GM23248 (cell line): ENCODE data around the gene POU4F2.

ENCODE experiments used
- EZH2 ChIP-seq: fragments of 200-600 bp; sonication (generic); IDR thresholded peaks from 2 replicates; pipeline ENCODE4 v1.6.1; 2018; ENCODE audit warnings: antibody characterized with exemption, mild to moderate bottlenecking; ENCODE audit not compliant: insufficient read depth, poor library complexity, severe bottlenecking
- EZH2phosphoT487 ChIP-seq: fragments of 200-600 bp; sonication (generic); IDR thresholded peaks from 2 replicates; pipeline ENCODE4 v1.6.1; 2018; ENCODE audit warnings: antibody characterized with exemption, moderate library complexity, mild to moderate bottlenecking, low read depth; ENCODE audit not compliant: insufficient read depth

DNA sequence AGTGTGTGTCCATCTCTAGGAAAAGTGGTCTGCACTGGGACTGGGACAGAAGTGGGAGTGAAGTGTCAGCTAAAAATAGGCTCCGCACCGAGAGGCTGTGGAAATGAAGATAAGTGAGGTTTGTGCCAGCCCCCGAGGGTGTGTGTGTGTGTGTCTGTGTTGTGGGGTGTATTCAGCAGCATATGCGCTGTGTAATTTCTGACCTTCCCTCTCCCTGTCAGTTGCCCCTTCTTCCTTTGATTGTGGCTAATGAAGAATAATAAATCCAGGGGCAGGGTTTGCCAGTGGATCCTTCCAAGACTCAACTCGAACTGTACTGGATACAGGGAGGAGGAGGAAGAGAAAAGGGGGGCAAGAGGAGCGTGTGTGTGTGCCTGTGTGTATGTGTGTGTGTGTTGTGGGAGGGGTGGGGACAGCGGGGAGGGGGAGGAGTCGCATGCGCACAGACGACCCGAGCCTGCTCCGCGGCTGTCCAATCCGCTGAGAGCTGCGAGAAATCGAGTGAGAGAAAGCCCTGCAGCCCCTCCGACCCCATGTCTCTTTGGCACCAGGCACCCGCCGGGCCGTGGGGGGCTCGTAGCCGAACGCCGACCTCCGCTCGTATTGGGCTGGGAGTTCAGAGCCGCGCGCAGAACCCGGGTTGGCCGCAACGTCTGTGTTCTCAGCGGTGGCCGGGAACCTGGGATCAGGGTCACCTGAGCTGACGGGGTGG is 916 bp upstream of the POU4F2 start:
- no peak for TF ChIP-seq EZH2
- TF ChIP-seq EZH2phosphoT487, result no peak
